GM10248 (cell line): ENCODE measurements around the gene APLNR.

ENCODE experiments used
- CTCF ChIA-PET: fragments of 300-600 bp; sonication (Branson Sonifier 250); formaldehyde crosslinking; extraction: SDS; loops from one replicate; lab custom pipeline; 2021; ENCODE audit warnings: antibody characterized with exemption; lab: Yijun Ruan, JAX
- POLR2A ChIA-PET: fragments of 350-650 bp; sonication (Branson Sonifier 250); formaldehyde crosslinking; extraction: SDS; loops from one replicate; lab custom pipeline; 2020; ENCODE audit warnings: antibody characterized with exemption; lab: Yijun Ruan, JAX
- DNase-seq: peaks from one replicate; pipeline ENCODE4 v3.0.0; 2012; ENCODE audit errors: extremely low spot score
- CTCF ChIP-seq: IDR thresholded peaks from 2 replicates; pipeline ENCODE4 v1.5.1; 2012; ENCODE audit warnings: mild to moderate bottlenecking, low read depth; ENCODE audit errors: extremely low read depth, missing control alignments, control extremely low read depth

The APLNR gene

DNA sequence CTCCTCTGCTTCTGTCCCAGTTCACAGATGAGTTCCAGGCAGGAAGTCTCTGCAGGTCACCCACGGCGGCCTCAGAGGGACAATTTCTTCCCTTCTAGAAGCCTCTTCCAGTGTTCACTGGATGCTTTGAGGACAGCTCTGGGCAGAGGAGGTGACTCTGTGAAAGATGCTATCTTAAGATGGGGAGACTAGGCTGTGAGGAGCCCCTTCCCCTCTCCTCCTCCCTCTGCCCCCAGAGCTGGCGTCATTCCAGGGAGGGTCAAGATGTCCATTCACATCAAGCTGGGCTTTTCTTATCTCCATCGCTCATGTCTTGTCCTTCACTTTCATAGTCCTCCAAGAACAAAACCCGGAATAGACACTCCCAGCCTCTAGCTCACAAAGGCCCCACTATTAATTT is 3.3 kb downstream of the APLNR start:
- TF ChIP-seq CTCF: no peak
- ChIA-PET POLR2A (no interaction called here), CTCF (interaction anchor here (2.5 kb wide), 1 partner anchor 16 kb away, joined by 10 read pairs; no protein-coding TSS in a partner anchor)
- no peak for DNase-seq

GRCh38 chr11:57231539-57232253 is 5.4 kb downstream of the APLNR start:
- DNase-seq: no peak
- CTCF ChIA-PET: interaction anchor here (2.5 kb wide), 1 partner anchor 18 kb away, joined by 10 read pairs; no protein-coding TSS in a partner anchor
- POLR2A ChIA-PET: no interaction called here
- no peak for TF ChIP-seq CTCF

GRCh38 chr11:57230791-57231538 is 6.1 kb downstream of the APLNR start:
- CTCF ChIA-PET: interaction anchor here (1.2 kb wide), 2 partner anchors 19 to 37 kb away, joined by 3 to 4 read pairs; no protein-coding TSS in a partner anchor
- TF ChIP-seq CTCF: no peak
- DNase-seq: no peak
- POLR2A ChIA-PET: no interaction called here

DNA sequence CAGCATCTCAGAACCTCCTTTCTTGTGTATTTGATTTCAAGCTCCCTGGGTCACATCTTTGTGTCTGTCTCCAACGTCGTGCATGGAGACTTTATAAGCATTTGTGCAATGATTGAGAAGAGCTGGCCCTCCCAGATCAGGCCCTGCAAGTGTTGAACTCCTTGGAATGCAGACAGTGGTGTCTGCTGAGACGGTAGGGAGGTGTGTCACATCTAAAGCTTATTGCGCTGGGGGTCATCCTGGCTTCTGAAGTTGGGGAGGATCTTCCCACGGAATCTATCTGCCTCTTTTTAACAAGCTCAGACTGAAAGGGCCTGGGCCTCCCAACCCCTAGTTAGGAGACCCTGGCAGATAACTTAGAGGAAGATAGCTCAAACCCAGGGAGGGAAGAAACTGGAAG is 6.7 kb downstream of the APLNR start:
- no peak for TF ChIP-seq CTCF
- ChIA-PET POLR2A (no interaction called here), CTCF (interaction anchor here (1.2 kb wide), 2 partner anchors 19 to 37 kb away, joined by 3 to 4 read pairs; no protein-coding TSS in a partner anchor)
- no peak for DNase-seq

GRCh38 chr11:57228600-57228999 is 8.4 kb downstream of the APLNR start:
- ChIA-PET CTCF (interaction anchor here (2.7 kb wide), 1 partner anchor 20 kb away, joined by 10 read pairs; no protein-coding TSS in a partner anchor), POLR2A (no interaction called here)
- no peak for DNase-seq
- no peak for TF ChIP-seq CTCF

DNA sequence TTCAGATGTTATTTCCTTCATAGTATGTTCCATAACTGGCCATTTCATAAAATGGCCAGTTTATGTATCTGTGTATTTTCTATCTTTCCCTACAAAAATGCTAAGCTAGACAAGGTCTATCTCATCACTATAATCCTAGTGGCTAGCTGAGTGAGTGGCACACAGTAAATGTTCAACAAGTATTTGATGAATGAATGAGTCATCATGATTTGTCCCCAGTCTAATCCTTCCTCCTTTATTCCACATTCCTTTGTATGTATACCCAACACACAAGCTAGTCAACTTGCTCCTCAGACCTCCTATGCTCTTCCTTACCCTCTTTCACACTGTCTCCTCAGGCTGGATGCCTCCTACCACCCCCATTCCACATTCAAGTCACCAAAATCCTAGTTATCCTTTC is 12.5 kb downstream of the APLNR start:
- CTCF ChIA-PET: interaction anchor here (1.0 kb wide), 1 partner anchor 21 kb away, joined by 4 read pairs; no protein-coding TSS in a partner anchor
- POLR2A ChIA-PET: no interaction called here
- no peak for DNase-seq
- TF ChIP-seq CTCF: no peak
